GM23338 (cell line): ENCODE measurements around the gene KIF3C. TPM values are rescaled to one million over a fixed set of nuclear protein-coding genes. Genes with fewer than 3 reads are reported as not detected.

Source experiments
- ATAC-seq: fragments of 200-7000 bp; cut with Tn5 transposase; 3 replicates; pipeline ENCODE4 v1.9.1; 2020
- DNase-seq: peaks from one replicate; pipeline ENCODE4 v3.0.0-alpha.2; 2015; ENCODE audit warnings: low spot score
- H2AFZ ChIP-seq: fragments of 200-600 bp; sonication (generic); 2 replicates; pipeline ENCODE4 v1.8.0; 2016; ENCODE audit warnings: antibody characterized with exemption, mild to moderate bottlenecking, moderate library complexity
- H3F3A ChIP-seq: fragments of 200-600 bp; sonication (generic); replicated peaks from 2 replicates; pipeline ENCODE4 v1.8.0; 2017; ENCODE audit warnings: antibody characterized with exemption, mixed run types, low read depth
- H3K27ac ChIP-seq: fragments of 200-600 bp; sonication (generic); 2 replicates; pipeline ENCODE4 v1.6.1; 2016; ENCODE audit warnings: low read depth
- H3K27me3 ChIP-seq: fragments of 200-600 bp; sonication (generic); 2 replicates; pipeline ENCODE4 v1.8.0; 2016; ENCODE audit warnings: mild to moderate bottlenecking, mixed run types, moderate library complexity; ENCODE audit not compliant: insufficient read depth
- H3K36me3 ChIP-seq: fragments of 200-600 bp; sonication (generic); 2 replicates; pipeline ENCODE4 v1.8.0; 2016; ENCODE audit warnings: mild to moderate bottlenecking; ENCODE audit not compliant: insufficient read depth
- H3K4me1 ChIP-seq: fragments of 200-600 bp; sonication (generic); 2 replicates; pipeline ENCODE4 v1.8.0; 2016; ENCODE audit warnings: mild to moderate bottlenecking, moderate library complexity; ENCODE audit not compliant: insufficient read depth
- H3K4me2 ChIP-seq: fragments of 200-600 bp; sonication (generic); 2 replicates; pipeline ENCODE4 v1.7.1; 2017; ENCODE audit warnings: mixed run types
- H3K4me3 ChIP-seq: fragments of 200-600 bp; sonication (generic); 2 replicates; pipeline ENCODE4 v1.6.1; 2016; ENCODE audit warnings: mixed run types
- H3K79me2 ChIP-seq: fragments of 200-600 bp; sonication (generic); replicated peaks from 2 replicates; pipeline ENCODE4 v1.8.0; 2017; ENCODE audit warnings: mild to moderate bottlenecking; ENCODE audit not compliant: insufficient read depth
- H3K9me2 ChIP-seq: fragments of 200-600 bp; sonication (generic); 2 replicates; pipeline ENCODE4 v1.8.0; 2017; ENCODE audit not compliant: insufficient read depth
- H4K20me1 ChIP-seq: fragments of 200-600 bp; sonication (generic); replicated peaks from 2 replicates; pipeline ENCODE4 v1.8.0; 2017; ENCODE audit warnings: mild to moderate bottlenecking; ENCODE audit not compliant: insufficient read depth
- H3K27ac Mint-ChIP-seq: 2 replicates; pipeline ENCODE4 v1.8.0; 2020; ENCODE audit warnings: inconsistent platforms, mild to moderate bottlenecking, moderate library complexity, mixed read lengths
- H3K27me3 Mint-ChIP-seq: 3 replicates; pipeline ENCODE4 v1.8.0; 2022; ENCODE audit warnings: low read depth, mild to moderate bottlenecking, moderate library complexity, mixed read lengths, inconsistent platforms; ENCODE audit not compliant: insufficient read depth, poor library complexity
- H3K36me3 Mint-ChIP-seq: 3 replicates; pipeline ENCODE4 v1.8.0; 2021; ENCODE audit warnings: low read depth, mild to moderate bottlenecking, inconsistent platforms, moderate library complexity, mixed read lengths
- H3K4me1 Mint-ChIP-seq: 3 replicates; pipeline ENCODE4 v1.8.0; 2020; ENCODE audit warnings: mild to moderate bottlenecking, inconsistent platforms, mixed read lengths
- H3K4me3 Mint-ChIP-seq: 3 replicates; pipeline ENCODE4 v1.8.0; 2021; ENCODE audit warnings: moderate library complexity, mild to moderate bottlenecking, inconsistent platforms, mixed read lengths
- H3K9me3 Mint-ChIP-seq: 3 replicates; pipeline ENCODE4 v1.8.0; 2020; ENCODE audit warnings: moderate library complexity, mild to moderate bottlenecking, inconsistent platforms, mixed read lengths
- CREB1 ChIP-seq: fragments of 250-450 bp; sonication (Bioruptor Pico); IDR thresholded peaks from 2 replicates; pipeline ENCODE4 v1.5.0; 2020; ENCODE audit warnings: low read depth, mild to moderate bottlenecking, moderate library complexity
- CTCF ChIP-seq, 2 experiments: fragments of 200-600 bp in 1 of 2; sonication (generic) in 1 of 2; conservative IDR thresholded peaks; 2 replicates each; pipeline versions ENCODE4 v1.5.1 to v1.6.1; 2016 to 2017; ENCODE audit warnings: antibody characterized with exemption in 2 of 2, low read depth in 2 of 2, mild to moderate bottlenecking in 2 of 2, moderate library complexity in 1 of 2
- ETS1 ChIP-seq: IDR thresholded peaks from 2 replicates; pipeline ENCODE4 v1.6.1; 2016; ENCODE audit warnings: antibody characterized with exemption
- EZH2 ChIP-seq: fragments of 200-600 bp; sonication (generic); IDR thresholded peaks from one replicate; pipeline ENCODE4 v1.8.0; 2017; ENCODE audit warnings: antibody characterized with exemption, mild to moderate bottlenecking, low read depth; ENCODE audit not compliant: unreplicated experiment
- EZH2phosphoT487 ChIP-seq: fragments of 200-600 bp; sonication (generic); IDR thresholded peaks from one replicate; pipeline ENCODE4 v1.8.1; 2018; ENCODE audit warnings: antibody characterized with exemption; ENCODE audit not compliant: unreplicated experiment
- JUNB ChIP-seq: IDR thresholded peaks from one replicate; pipeline ENCODE4 v1.6.1; 2016; ENCODE audit warnings: antibody characterized with exemption; ENCODE audit not compliant: unreplicated experiment
- NANOG ChIP-seq: IDR thresholded peaks from 2 replicates; pipeline ENCODE4 v1.6.1; 2016; ENCODE audit warnings: antibody characterized with exemption, borderline replicate concordance
- POLR2AphosphoS5 ChIP-seq: IDR thresholded peaks from 2 replicates; pipeline ENCODE4 v1.6.1; 2016; ENCODE audit warnings: antibody characterized with exemption, low read depth
- REST ChIP-seq: IDR thresholded peaks from one replicate; pipeline ENCODE4 v1.6.1; 2018; ENCODE audit warnings: antibody characterized with exemption; ENCODE audit not compliant: unreplicated experiment
- STAT1 ChIP-seq: IDR thresholded peaks from one replicate; pipeline ENCODE4 v1.6.1; 2016; ENCODE audit warnings: antibody characterized with exemption; ENCODE audit not compliant: unreplicated experiment
- ZNF114 ChIP-seq: fragments of 250-450 bp; sonication (Bioruptor Pico); IDR thresholded peaks from 2 replicates; pipeline ENCODE4 v1.5.0; 2020; ENCODE audit warnings: mild to moderate bottlenecking, moderate library complexity
- ZNF331 ChIP-seq: fragments of 250-450 bp; sonication (Bioruptor Pico); IDR thresholded peaks from 2 replicates; pipeline ENCODE4 v1.5.0; 2020; ENCODE audit warnings: low read depth, mild to moderate bottlenecking, moderate library complexity
- ZNF462 ChIP-seq: fragments of 250-450 bp; sonication (Bioruptor Pico); IDR thresholded peaks from 2 replicates; pipeline ENCODE4 v1.5.0; 2020; ENCODE audit warnings: mild to moderate bottlenecking, moderate library complexity
- polyA plus RNA-seq: library from polyadenylated mRNA; unstranded; fragments of >200 nt; fragmentation: Nextera tagmentation; extraction: Ambion mirVana; gene quantifications from 2 replicates; pipeline ENCODE4 v1.2.1, GENCODE V29; 2016
- total RNA-seq: library from RNA; depleted of rRNA; stranded (reverse); fragments of >200 nt; shearing (Covaris generic); gene quantifications from 2 replicates; pipeline ENCODE4 v1.2.3, GENCODE V29; 2014

KIF3C gene
- total and polyA plus RNA-seq, 2 experiments from 2014 or later = 14.9 to 40.0 TPM

- Histone ChIP-seq H3K27me3 (no peaks in the 10 kb centered on the region), H4K20me1 (no peaks in the 10 kb centered on the region; the same call in 1 of the 2 replicates), H3K4me1 (peaks cover 7% of the 10 kb centered on the region; the same call in 1 of the 2 replicates), H3K79me2 (no peaks in the 10 kb centered on the region), H3K9me2 (no peaks in the 10 kb centered on the region), H2AFZ (0 out of 2 replicates have a peak overlapping the region, but pooled peaks have one; percentile 14), H3K4me2 (no peak overlapping the region), H3K4me3 (no peak overlapping the region), H3K27ac (no peak overlapping the region), H3F3A (no peaks in the 10 kb centered on the region), H3K36me3 (no peaks in the 10 kb centered on the region)
- Mint-ChIP-seq H3K9me3 (no peaks in the 10 kb centered on the region; the same call in 2 of the 3 replicates), H3K27me3 (peaks cover 6% of the 10 kb centered on the region), H3K36me3 (no peaks in the 10 kb centered on the region), H3K4me3 (no peak overlapping the region), H3K4me1 (peaks cover 7% of the 10 kb centered on the region), H3K27ac (no peak overlapping the region)
- ATAC-seq (no peak), DNase-seq (no peak)
- TF ChIP-seq EZH2 (no peak), ETS1 (no peak), EZH2phosphoT487 (no peak), ZNF331 (CRISPR knock-in tag) (no peak), CTCF (conservative IDR thresholded peaks at IDR 0.05; ENCODE audit: low read depth in 2 of 2) (no peak), REST (no peak), POLR2AphosphoS5 (no peak), ZNF114 (no peak), NANOG (no peak), ZNF462 (CRISPR knock-in tag) (no peak), JUNB (no peak), STAT1 (no peak), CREB1 (CRISPR knock-in tag) (no peak)
Observed at GRCh38 chr2:25891672-25892071, 90.6 kb downstream of the KIF3C start.
